Activated B cell treated with CpG ODN at 0.5 μM for 24 hours (primary cell): Measurements from ENCODE around the gene ANKS4B. TPM values are rescaled to one million over a fixed set of nuclear protein-coding genes. Genes with fewer than 3 reads are reported as not detected.

Experiments
- ATAC-seq: fragments of 200-7000 bp; cut with Tn5 transposase; one replicate; pipeline ENCODE4 v1.10.0; 2021; ENCODE audit warnings: low read depth, mild to moderate bottlenecking, moderate library complexity
- CTCF ChIA-PET: fragments of 350-600 bp; sonication (Branson Sonifier 250); formaldehyde crosslinking; loops from one replicate; lab custom pipeline; 2021; ENCODE audit warnings: antibody characterized with exemption; lab: Charles Lee
- POLR2A ChIA-PET: fragments of 350-600 bp; sonication (Branson Sonifier 250); formaldehyde crosslinking; loops from one replicate; lab custom pipeline; 2021; ENCODE audit warnings: antibody characterized with exemption; lab: Charles Lee
- DNase-seq: peaks from one replicate; pipeline ENCODE4 v3.0.0; 2022
- H3K27ac Mint-ChIP-seq: one replicate; pipeline ENCODE4 v1.8.0; 2020; ENCODE audit warnings: mixed read lengths
- H3K27me3 Mint-ChIP-seq: one replicate; pipeline ENCODE4 v1.8.0; 2021; ENCODE audit warnings: mixed read lengths
- H3K36me3 Mint-ChIP-seq: one replicate; pipeline ENCODE4 v1.8.0; 2021; ENCODE audit warnings: low read depth, mixed read lengths
- H3K4me1 Mint-ChIP-seq: one replicate; pipeline ENCODE4 v1.8.0; 2021; ENCODE audit warnings: mixed read lengths
- H3K4me3 Mint-ChIP-seq: one replicate; pipeline ENCODE4 v1.8.0; 2020; ENCODE audit warnings: mild to moderate bottlenecking, mixed read lengths
- H3K9me3 Mint-ChIP-seq: one replicate; pipeline ENCODE4 v1.8.0; 2020; ENCODE audit warnings: mixed read lengths
- CTCF ChIP-seq: fragments of 200-600 bp; IDR thresholded peaks from one replicate; pipeline ENCODE4 v1.8.0; 2022; ENCODE audit warnings: antibody characterized with exemption, mild to moderate bottlenecking
- intact Hi-C: fragments of 100-400 bp; cut with micrococcal nuclease; formaldehyde crosslinking; loops from one replicate; pipeline ENCODE4 v1.15.1; 2024
- total RNA-seq: library from RNA; stranded (reverse); gene quantifications from 2 replicates; pipeline ENCODE4 v1.2.3, GENCODE V29; 2022

ANKS4B gene
- total RNA-seq, 1 donor from 2014 or later = not detected

GRCh38 chr16:21262779-21263639 is 29.5 kb downstream of the ANKS4B start:
- H3K4me1 Mint-ChIP-seq = peaks cover 33% of the 10 kb centered on the region
- no peak for TF ChIP-seq CTCF

GRCh38 chr16:21263640-21264570 is 30.4 kb downstream of the ANKS4B start:
- H3K27ac Mint-ChIP-seq = peak overlapping the region; percentile 72
- no peak for TF ChIP-seq CTCF
- no peak for DNase-seq
- H3K4me3 Mint-ChIP-seq = peak overlapping the region; percentile 47
- peak; percentile 82 for ATAC-seq
- ChIA-PET CTCF (interaction anchor here (1.7 kb wide), 1 partner anchor 12 kb away, joined by 8 read pairs; no protein-coding TSS in a partner anchor), POLR2A (interaction anchor here (0.7 to 1.6 kb wide), 2 partner anchors 12 to 14 kb away, joined by 3 to 4 read pairs; partner anchors contain the start of gene CRYM)
- peaks cover 41% of the 10 kb centered on the region for H3K4me1 Mint-ChIP-seq
- peaks cover 9% of the 10 kb centered on the region for H3K27me3 Mint-ChIP-seq
- intact Hi-C loops = loop anchor here (1.0 to 5.0 kb wide), 3 partner anchors 10 to 42 kb away; partner anchors contain the start of gene CRYM
- H3K9me3 Mint-ChIP-seq = no peaks in the 10 kb centered on the region
- H3K36me3 Mint-ChIP-seq = no peaks in the 10 kb centered on the region

More at GRCh38 chr16:21262779-21263639, 29.5 kb downstream of the ANKS4B start:
- Mint-ChIP-seq H3K27ac (peak overlapping the region; percentile 72), H3K27me3 (peaks cover 9% of the 10 kb centered on the region), H3K36me3 (no peaks in the 10 kb centered on the region), H3K9me3 (no peaks in the 10 kb centered on the region), H3K4me3 (peak overlapping the region; percentile 47)
- no peak for ATAC-seq
- DNase-seq = no peak
- CTCF ChIA-PET = no interaction called here
- POLR2A ChIA-PET = interaction anchor here (1.6 kb wide), 1 partner anchor 15 kb away, joined by 3 read pairs; the partner anchor contains the start of gene CRYM
- intact Hi-C loops = loop anchor here (1.0 to 5.0 kb wide), 2 partner anchors 11 to 41 kb away; no protein-coding TSS in a partner anchor

- TF ChIP-seq CTCF = no peak
- H3K4me1 Mint-ChIP-seq = peaks cover 41% of the 10 kb centered on the region
- H3K27ac Mint-ChIP-seq = no peak overlapping the region
- CTCF ChIA-PET = interaction anchor here (0.6 to 1.7 kb wide), 2 partner anchors 11 to 39 kb away, joined by 3 to 8 read pairs; no protein-coding TSS in a partner anchor
- ATAC-seq (no peak), DNase-seq (no peak)
- intact Hi-C loops = loop anchor here (2.0 to 5.0 kb wide), 2 partner anchors 14 to 42 kb away; partner anchors contain the start of gene CRYM
- no peaks in the 10 kb centered on the region for H3K9me3 Mint-ChIP-seq
- POLR2A ChIA-PET = interaction anchor here (0.7 to 1.6 kb wide), 2 partner anchors 12 to 13 kb away, joined by 3 to 4 read pairs; partner anchors contain the start of gene CRYM
- H3K4me3 Mint-ChIP-seq = no peak overlapping the region
- peaks cover 9% of the 10 kb centered on the region for H3K27me3 Mint-ChIP-seq
- H3K36me3 Mint-ChIP-seq = no peaks in the 10 kb centered on the region
These were observed 31.1 kb downstream of the ANKS4B start for GRCh38 chr16:21264571-21265036.

- H3K27me3 Mint-ChIP-seq = peaks cover 7% of the 10 kb centered on the region
- CTCF ChIA-PET = interaction anchor here (0.6 to 1.7 kb wide), 4 partner anchors 11 to 104 kb away, joined by 3 to 8 read pairs (median 3); no protein-coding TSS in a partner anchor
- intact Hi-C loops = loop anchor here (2.0 kb wide), 1 partner anchor 14 kb away; the partner anchor contains the start of gene CRYM
- H3K4me1 Mint-ChIP-seq = peaks cover 41% of the 10 kb centered on the region
- no peaks in the 10 kb centered on the region for H3K36me3 Mint-ChIP-seq
- H3K27ac Mint-ChIP-seq = no peak overlapping the region
- TF ChIP-seq CTCF = no peak
- ATAC-seq (no peak), DNase-seq (no peak)
- H3K4me3 Mint-ChIP-seq = no peak overlapping the region
- POLR2A ChIA-PET = interaction anchor here (0.7 kb wide), 1 partner anchor 11 kb away, joined by 4 read pairs; no protein-coding TSS in a partner anchor
- no peaks in the 10 kb centered on the region for H3K9me3 Mint-ChIP-seq
These were observed 31.8 kb downstream of the ANKS4B start for GRCh38 chr16:21265104-21265837.
